AG09319 (cell line): ENCODE results near the gene CLOCK.

Experiments used
- DNase-seq: peaks from one replicate; pipeline ENCODE4 v3.0.0-alpha.2; 2010; ENCODE audit warnings: low read depth; ENCODE audit errors: extremely low read depth
- CTCF ChIP-seq: IDR thresholded peaks from 2 replicates; pipeline ENCODE4 v1.5.1; 2011; ENCODE audit warnings: low read depth, mild to moderate bottlenecking, inconsistent platforms, low read length, moderate library complexity

Gene CLOCK

GRCh38 chr4:55483315-55483714 lies 63.4 kb downstream of the CLOCK start:
- no peak for TF ChIP-seq CTCF
- DNase-seq = no peak

GRCh38 chr4:55475394-55476243 lies 71.1 kb downstream of the CLOCK start:
- no peak for DNase-seq
- TF ChIP-seq CTCF = no peak

DNA sequence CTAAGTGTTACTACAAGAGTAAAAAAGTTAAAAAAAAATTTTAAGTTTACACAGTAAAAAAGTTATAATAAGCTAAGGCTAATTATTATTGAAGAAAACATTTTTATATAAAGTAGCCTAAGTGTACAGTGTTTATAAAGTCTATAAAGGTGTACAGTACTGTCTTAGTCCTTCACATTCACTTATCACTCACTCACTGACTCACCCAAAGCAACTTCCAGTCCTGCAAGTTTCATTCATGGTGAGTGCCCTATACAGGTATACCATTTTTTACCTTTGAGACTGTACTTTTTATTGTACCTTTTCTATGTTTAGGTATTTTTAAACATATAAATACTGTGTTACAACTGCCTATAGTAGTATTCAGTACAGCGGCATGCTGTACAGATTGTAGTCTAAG lies 76.7 kb downstream of the CLOCK start:
- DNase-seq = no peak
- TF ChIP-seq CTCF = no peak

GRCh38 chr4:55468724-55469123 lies 78.0 kb downstream of the CLOCK start:
- no peak for TF ChIP-seq CTCF
- no peak for DNase-seq

DNA sequence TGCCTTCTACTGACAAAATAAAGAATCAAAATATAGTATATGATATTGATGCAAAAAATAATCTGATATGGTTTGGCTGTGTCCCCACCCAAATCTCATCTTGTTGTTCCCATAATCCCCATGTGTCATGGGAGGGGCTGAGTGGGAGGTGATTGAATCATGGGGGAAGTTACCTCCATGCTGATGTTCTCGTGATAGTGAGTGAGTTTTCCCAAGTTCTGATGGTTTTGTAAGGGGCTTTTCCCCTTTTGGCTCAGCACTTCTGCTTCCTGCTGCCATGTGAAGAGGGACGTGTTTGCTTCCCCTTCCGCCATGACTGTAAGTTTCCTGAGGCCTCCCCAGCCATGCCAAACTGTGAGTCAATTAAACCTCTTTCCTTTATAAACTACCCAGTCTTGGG lies 80.7 kb downstream of the CLOCK start:
- no peak for DNase-seq
- TF ChIP-seq CTCF = no peak

DNA sequence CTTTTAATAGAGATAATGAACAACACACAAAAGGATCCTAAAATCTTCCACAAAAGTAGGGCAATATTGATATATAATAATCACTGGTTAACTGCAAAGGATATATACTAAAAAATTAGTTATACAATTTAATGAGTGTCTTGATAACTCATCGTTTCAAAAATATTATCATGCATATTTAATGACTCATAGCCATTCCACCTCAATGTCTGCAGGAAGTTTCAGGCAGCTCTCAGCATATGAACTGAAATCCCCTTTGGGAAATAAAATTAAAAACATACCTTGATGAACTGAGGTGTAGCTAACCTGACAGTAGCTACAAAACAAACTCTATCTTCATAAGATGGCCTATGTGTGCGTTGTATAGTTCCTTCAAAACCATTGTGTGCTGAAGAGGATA lies 88.1 kb downstream of the CLOCK start:
- no peak for DNase-seq
- TF ChIP-seq CTCF = no peak

- DNase-seq = no peak
- TF ChIP-seq CTCF = no peak
These were observed 88.5 kb downstream of the CLOCK start for GRCh38 chr4:55458164-55458563.
